Hepatocyte (in vitro differentiated cells): ENCODE measurements around the gene ECHDC3. TPM values are rescaled to one million over a fixed set of nuclear protein-coding genes. Genes with fewer than 3 reads are reported as not detected.
"Not testable (repeated sequence)": the region's sequence is repeated elsewhere in the genome, so short reads cannot be mapped to it uniquely, and the experiment has no call there.

Source experiments
- DNase-seq: peaks from one replicate; pipeline ENCODE4 v3.0.0-alpha.2; 2016; ENCODE audit warnings: low spot score
- H2AFZ ChIP-seq: fragments of 200-600 bp; sonication (generic); 2 replicates; pipeline ENCODE4 v1.6.0; 2016; ENCODE audit warnings: antibody characterized with exemption, mild to moderate bottlenecking
- H3K27ac ChIP-seq: fragments of 200-600 bp; sonication (generic); 2 replicates; pipeline ENCODE4 v1.5.1; 2016; ENCODE audit warnings: mild to moderate bottlenecking
- H3K27me3 ChIP-seq: fragments of 200-600 bp; sonication (generic); 2 replicates; pipeline ENCODE4 v1.6.1; 2016
- H3K36me3 ChIP-seq: fragments of 200-600 bp; sonication (generic); replicated peaks from 2 replicates; pipeline ENCODE4 v1.5.1; 2016; ENCODE audit warnings: low read depth; ENCODE audit not compliant: insufficient read depth
- H3K4me1 ChIP-seq: fragments of 200-600 bp; sonication (generic); 2 replicates; pipeline ENCODE4 v1.5.1; 2016; ENCODE audit warnings: mild to moderate bottlenecking, moderate library complexity; ENCODE audit not compliant: insufficient read depth
- H3K4me2 ChIP-seq: fragments of 200-600 bp; sonication (generic); 2 replicates; pipeline ENCODE4 v1.6.0; 2016
- H3K4me3 ChIP-seq: fragments of 200-600 bp; sonication (generic); 2 replicates; pipeline ENCODE4 v1.5.1; 2016; ENCODE audit warnings: mild to moderate bottlenecking
- H3K79me2 ChIP-seq: fragments of 200-600 bp; sonication (generic); 2 replicates; pipeline ENCODE4 v1.6.0; 2017; ENCODE audit warnings: mild to moderate bottlenecking
- H3K9me2 ChIP-seq: fragments of 200-600 bp; sonication (generic); replicated peaks from 2 replicates; pipeline ENCODE4 v1.6.0; 2017; ENCODE audit warnings: mild to moderate bottlenecking; ENCODE audit not compliant: insufficient read depth
- H3K9me3 ChIP-seq: fragments of 200-600 bp; sonication (generic); 2 replicates; pipeline ENCODE4 v1.5.1; 2016; ENCODE audit warnings: low read depth, mild to moderate bottlenecking
- H4K20me1 ChIP-seq: fragments of 200-600 bp; sonication (generic); 2 replicates; pipeline ENCODE4 v1.6.0; 2016; ENCODE audit warnings: mild to moderate bottlenecking; ENCODE audit not compliant: insufficient read depth, poor library complexity, severe bottlenecking
- EZH2 ChIP-seq: fragments of 200-600 bp; sonication (generic); IDR thresholded peaks from 2 replicates; pipeline ENCODE4 v1.6.1; 2016; ENCODE audit warnings: antibody characterized with exemption, mild to moderate bottlenecking, borderline replicate concordance
- EZH2phosphoT487 ChIP-seq: fragments of 200-600 bp; sonication (generic); IDR thresholded peaks from one replicate; pipeline ENCODE4 v1.6.1; 2018; ENCODE audit warnings: antibody characterized with exemption, mild to moderate bottlenecking, low read depth, moderate library complexity; ENCODE audit not compliant: unreplicated experiment, severe bottlenecking
- whole genome bisulfite sequencing: methylation state at CpG from one replicate; pipeline ENCODE4 v1.1.6; 2016; ENCODE audit warnings: low lambda C conversion rate; ENCODE audit errors: missing lambda C conversion rate; 5-methylcytosine and 5-hydroxymethylcytosine counted together
- polyA plus RNA-seq: library from polyadenylated mRNA; unstranded; fragments of >200 nt; fragmentation: Nextera tagmentation; extraction: Ambion mirVana; gene quantifications from 2 replicates; pipeline ENCODE4 v1.2.1, GENCODE V29; 2016
- total RNA-seq: library from RNA; depleted of rRNA; stranded (reverse); fragments of >200 nt; gene quantifications from 2 replicates; pipeline ENCODE4 v1.2.3, GENCODE V29; 2014
- TF ChIP-seq, protein P1 (sequence below): fragments of 200-600 bp; sonication (generic); IDR thresholded peaks from 2 replicates; pipeline ENCODE4 v1.5.1; 2016; ENCODE audit warnings: antibody characterized with exemption, mild to moderate bottlenecking; ENCODE audit not compliant: poor library complexity

ECHDC3 gene
- total and polyA plus RNA-seq, 2 experiments from 2014 or later, result 13.2 to 14.8 TPM

DNA sequence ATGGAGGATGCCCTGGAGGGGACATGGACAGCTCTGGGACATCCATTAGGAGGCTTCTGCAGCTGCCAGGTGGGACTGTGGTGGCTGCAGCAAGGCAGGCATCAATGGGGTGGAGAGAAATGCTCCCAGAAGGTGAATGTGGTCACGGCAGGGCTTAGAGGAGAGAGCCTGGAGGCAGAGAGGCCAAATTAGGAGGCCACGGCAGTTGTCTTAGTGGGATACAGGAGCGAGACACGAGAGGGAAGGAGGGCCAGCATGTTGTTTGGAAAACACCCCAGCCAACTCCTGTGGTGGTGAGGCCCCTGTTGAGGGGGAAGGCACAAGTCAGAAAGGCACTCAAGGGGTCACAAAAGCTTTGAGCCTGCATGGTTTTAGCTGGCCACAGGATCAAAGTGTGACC is 14.6 kb upstream of the ECHDC3 start:
- no peaks in the 10 kb centered on the region for H3K9me3 ChIP-seq
- H3K4me1 ChIP-seq, result no peaks in the 10 kb centered on the region
- 92% methylated on average over 4 of the region's 4 CpGs for WGBS
- no peak overlapping the region for H3K4me3 ChIP-seq
- H3K27ac ChIP-seq, result no peak overlapping the region
- no peaks in the 10 kb centered on the region for H4K20me1 ChIP-seq
- TF ChIP-seq EZH2 (no peak), EZH2phosphoT487 (no peak)
- TF ChIP-seq, protein P1, sequence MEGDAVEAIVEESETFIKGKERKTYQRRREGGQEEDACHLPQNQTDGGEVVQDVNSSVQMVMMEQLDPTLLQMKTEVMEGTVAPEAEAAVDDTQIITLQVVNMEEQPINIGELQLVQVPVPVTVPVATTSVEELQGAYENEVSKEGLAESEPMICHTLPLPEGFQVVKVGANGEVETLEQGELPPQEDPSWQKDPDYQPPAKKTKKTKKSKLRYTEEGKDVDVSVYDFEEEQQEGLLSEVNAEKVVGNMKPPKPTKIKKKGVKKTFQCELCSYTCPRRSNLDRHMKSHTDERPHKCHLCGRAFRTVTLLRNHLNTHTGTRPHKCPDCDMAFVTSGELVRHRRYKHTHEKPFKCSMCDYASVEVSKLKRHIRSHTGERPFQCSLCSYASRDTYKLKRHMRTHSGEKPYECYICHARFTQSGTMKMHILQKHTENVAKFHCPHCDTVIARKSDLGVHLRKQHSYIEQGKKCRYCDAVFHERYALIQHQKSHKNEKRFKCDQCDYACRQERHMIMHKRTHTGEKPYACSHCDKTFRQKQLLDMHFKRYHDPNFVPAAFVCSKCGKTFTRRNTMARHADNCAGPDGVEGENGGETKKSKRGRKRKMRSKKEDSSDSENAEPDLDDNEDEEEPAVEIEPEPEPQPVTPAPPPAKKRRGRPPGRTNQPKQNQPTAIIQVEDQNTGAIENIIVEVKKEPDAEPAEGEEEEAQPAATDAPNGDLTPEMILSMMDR, result no peak
- H3K4me2 ChIP-seq, result no peak overlapping the region
- H2AFZ ChIP-seq, result no peak overlapping the region
- no peaks in the 10 kb centered on the region for H3K27me3 ChIP-seq
- no peaks in the 10 kb centered on the region for H3K79me2 ChIP-seq
- no peaks in the 10 kb centered on the region for H3K36me3 ChIP-seq
- no peak for DNase-seq
- no peaks in the 10 kb centered on the region for H3K9me2 ChIP-seq

DNA sequence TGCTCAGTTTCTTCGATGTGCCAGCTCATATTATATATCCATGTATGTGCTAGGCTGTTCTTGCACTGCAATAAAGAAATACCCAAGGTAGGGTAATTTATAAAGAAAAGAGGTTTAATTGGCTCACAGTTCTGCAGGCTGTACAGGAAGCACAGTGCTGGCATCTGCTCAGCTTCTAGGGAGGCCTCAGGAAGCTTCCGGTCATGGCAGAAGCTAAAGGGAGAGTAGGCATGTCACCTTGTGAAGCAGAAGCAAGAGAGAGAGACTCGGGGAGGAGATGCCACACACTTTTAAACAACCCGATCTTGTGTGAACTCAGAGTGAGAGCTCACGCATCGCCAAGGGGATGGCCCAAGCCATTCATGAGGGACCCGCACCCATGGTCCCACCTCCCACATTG is 13.8 kb upstream of the ECHDC3 start:
- TF ChIP-seq EZH2 (no peak), EZH2phosphoT487 (no peak)
- TF ChIP-seq, protein P1, result no peak
- Histone ChIP-seq H3K27ac (no peak overlapping the region), H3K4me2 (no peak overlapping the region), H3K4me3 (no peak overlapping the region), H3K9me2 (no peaks in the 10 kb centered on the region), H2AFZ (no peak overlapping the region), H3K4me1 (no peaks in the 10 kb centered on the region), H3K27me3 (no peaks in the 10 kb centered on the region), H3K36me3 (no peaks in the 10 kb centered on the region), H3K79me2 (no peaks in the 10 kb centered on the region), H3K9me3 (no peaks in the 10 kb centered on the region), H4K20me1 (no peaks in the 10 kb centered on the region)
- no peak for DNase-seq
- 95% methylated on average over 7 of the region's 7 CpGs for WGBS

DNA sequence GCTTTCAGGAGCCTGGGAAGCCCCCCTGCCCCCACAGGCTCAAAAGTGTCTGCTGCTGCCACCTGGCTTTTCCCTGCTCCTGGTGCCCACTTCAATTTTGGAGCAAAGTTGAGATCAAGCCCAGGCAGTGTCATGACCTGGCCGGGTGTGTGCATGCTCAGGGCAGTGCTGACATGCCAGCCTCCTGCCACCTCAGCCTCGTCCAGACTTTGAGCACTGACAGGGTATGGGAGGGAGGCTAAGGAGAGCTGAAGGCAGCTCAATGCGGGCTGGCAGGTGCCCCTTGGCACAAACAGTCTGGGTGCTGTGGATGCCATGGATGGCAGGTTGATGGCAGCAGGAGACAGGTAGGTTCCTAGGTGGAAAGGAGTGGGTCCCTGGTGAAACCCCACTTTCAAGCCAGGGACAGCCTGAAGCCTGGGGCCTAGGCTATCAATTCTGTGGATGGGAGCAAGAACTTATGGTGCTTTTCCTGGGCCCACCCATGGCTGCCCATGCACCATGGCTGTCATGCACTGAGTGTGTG is 12.3 kb upstream of the ECHDC3 start:
- TF ChIP-seq EZH2 (no peak), EZH2phosphoT487 (no peak)
- TF ChIP-seq, protein P1, result no peak
- Histone ChIP-seq H2AFZ (no peak overlapping the region), H3K4me2 (no peak overlapping the region), H3K4me1 (no peaks in the 10 kb centered on the region), H3K27ac (no peak overlapping the region), H4K20me1 (no peaks in the 10 kb centered on the region), H3K4me3 (no peak overlapping the region), H3K9me3 (no peaks in the 10 kb centered on the region), H3K36me3 (no peaks in the 10 kb centered on the region), H3K79me2 (no peaks in the 10 kb centered on the region), H3K9me2 (no peaks in the 10 kb centered on the region), H3K27me3 (no peaks in the 10 kb centered on the region)
- 93% methylated on average over 3 of the region's 3 CpGs for WGBS
- DNase-seq, result no peak

DNA sequence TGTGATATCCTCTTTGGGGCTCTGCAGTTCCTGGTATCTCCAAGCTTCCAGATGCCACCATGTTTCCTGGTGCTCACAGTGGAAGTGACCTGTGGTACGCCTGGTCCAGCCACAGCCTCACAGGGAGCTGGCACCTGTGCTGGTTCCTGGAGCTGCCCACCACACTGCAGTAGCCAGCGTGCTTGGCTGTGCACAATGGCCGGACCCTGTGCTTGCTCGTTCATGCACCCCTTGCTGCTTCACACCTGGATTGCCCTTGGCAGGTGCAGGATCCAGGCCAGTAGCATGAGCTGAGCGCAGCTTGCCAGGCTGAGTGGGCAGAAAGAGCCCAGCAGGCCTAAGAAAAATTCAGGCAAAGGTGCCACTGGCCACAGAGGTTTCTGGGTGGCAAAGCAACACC is 11.4 kb upstream of the ECHDC3 start:
- Histone ChIP-seq H3K27ac (no peak overlapping the region), H4K20me1 (no peaks in the 10 kb centered on the region)
- WGBS, result 96% methylated on average over 5 of the region's 5 CpGs

DNA sequence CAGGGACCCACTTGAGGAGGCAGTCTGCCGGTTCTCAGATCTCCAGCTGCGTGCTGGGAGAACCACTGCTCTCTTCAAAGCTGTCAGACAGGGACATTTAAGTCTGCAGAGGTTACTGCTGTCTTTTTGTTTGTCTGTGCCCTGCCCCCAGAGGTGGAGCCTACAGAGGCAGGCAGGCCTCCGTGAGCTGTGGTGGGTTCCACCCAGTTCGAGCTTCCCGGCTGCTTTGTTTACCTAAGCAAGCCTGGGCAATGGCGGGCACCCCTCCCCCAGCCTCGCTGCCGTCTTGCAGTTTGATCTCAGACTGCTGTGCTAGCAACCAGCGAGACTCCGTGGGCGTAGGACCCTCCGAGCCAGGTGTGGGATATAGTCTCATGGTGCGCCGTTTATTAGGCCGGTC is 5.4 kb upstream of the ECHDC3 start:
- H3K4me3 ChIP-seq, H3K79me2 ChIP-seq: not testable (repeated sequence)
- WGBS, result no CpG with 5 or more reads among the region's 15 CpGs

More for the DNA sequence above, 11.4 kb upstream of the ECHDC3 start:
- Histone ChIP-seq H2AFZ (no peak overlapping the region), H3K27me3 (no peaks in the 10 kb centered on the region), H3K4me1 (no peaks in the 10 kb centered on the region), H3K79me2 (no peaks in the 10 kb centered on the region), H3K36me3 (no peaks in the 10 kb centered on the region), H3K4me3 (no peak overlapping the region), H3K4me2 (no peak overlapping the region), H3K9me3 (no peaks in the 10 kb centered on the region), H3K9me2 (no peaks in the 10 kb centered on the region)
- TF ChIP-seq EZH2phosphoT487 (no peak), EZH2 (no peak)
- TF ChIP-seq, protein P1, result no peak
- no peak for DNase-seq

More for the DNA sequence above, 5.4 kb upstream of the ECHDC3 start:
- not testable (repeated sequence) for H3K27me3 ChIP-seq, H4K20me1 ChIP-seq, H2AFZ ChIP-seq, H3K27ac ChIP-seq, DNase-seq, H3K4me1 ChIP-seq, H3K9me2 ChIP-seq, H3K9me3 ChIP-seq, H3K36me3 ChIP-seq, H3K4me2 ChIP-seq
